GM21825 (cell line): ENCODE results near the gene ITIH6.
"Not testable (repeated sequence)": the region's sequence is repeated elsewhere in the genome, so short reads cannot be mapped to it uniquely, and the experiment has no call there.

ENCODE experiments used
- ATAC-seq: cut with Tn5 transposase; IDR thresholded peaks from one replicate; pipeline ENCODE4 v1.9.1; 2021; ENCODE audit warnings: mild to moderate bottlenecking, moderate library complexity; ENCODE audit not compliant: unreplicated experiment

The ITIH6 gene, protein sequence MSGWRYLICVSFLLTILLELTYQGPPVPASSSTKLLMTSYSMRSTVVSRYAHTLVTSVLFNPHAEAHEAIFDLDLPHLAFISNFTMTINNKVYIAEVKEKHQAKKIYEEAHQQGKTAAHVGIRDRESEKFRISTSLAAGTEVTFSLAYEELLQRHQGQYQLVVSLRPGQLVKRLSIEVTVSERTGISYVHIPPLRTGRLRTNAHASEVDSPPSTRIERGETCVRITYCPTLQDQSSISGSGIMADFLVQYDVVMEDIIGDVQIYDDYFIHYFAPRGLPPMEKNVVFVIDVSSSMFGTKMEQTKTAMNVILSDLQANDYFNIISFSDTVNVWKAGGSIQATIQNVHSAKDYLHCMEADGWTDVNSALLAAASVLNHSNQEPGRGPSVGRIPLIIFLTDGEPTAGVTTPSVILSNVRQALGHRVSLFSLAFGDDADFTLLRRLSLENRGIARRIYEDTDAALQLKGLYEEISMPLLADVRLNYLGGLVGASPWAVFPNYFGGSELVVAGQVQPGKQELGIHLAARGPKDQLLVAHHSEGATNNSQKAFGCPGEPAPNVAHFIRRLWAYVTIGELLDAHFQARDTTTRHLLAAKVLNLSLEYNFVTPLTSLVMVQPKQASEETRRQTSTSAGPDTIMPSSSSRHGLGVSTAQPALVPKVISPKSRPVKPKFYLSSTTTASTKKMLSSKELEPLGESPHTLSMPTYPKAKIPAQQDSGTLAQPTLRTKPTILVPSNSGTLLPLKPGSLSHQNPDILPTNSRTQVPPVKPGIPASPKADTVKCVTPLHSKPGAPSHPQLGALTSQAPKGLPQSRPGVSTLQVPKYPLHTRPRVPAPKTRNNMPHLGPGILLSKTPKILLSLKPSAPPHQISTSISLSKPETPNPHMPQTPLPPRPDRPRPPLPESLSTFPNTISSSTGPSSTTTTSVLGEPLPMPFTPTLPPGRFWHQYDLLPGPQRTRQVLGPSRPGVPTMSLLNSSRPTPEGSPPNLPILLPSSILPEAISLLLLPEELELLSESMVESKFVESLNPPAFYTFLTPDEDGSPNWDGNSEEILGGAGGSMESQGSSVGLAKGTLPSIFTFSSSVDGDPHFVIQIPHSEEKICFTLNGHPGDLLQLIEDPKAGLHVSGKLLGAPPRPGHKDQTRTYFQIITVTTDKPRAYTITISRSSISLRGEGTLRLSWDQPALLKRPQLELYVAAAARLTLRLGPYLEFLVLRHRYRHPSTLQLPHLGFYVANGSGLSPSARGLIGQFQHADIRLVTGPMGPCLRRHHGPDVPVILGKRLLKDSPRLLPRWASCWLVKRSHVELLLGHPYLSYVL

DNA sequence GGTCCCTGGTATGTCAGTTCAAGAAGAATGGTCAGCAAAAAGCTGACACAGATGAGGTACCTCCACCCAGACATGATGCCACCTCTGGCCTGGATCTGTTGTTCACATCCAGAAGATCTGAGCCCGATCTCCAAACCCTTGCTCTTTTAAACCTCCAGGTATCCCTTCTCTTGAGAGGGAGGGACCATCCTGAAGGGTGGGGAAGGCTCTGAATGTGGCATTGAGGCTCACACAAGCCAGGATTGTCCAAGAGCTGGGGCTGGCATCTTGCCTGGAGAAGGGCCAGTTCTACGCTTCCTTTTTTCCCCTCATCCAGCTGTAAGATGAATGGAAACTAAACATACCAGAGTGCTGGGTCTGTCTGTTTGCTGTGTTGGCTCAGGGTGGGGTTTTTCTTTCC, at the start of gene ITIH6:
ITIH6 (minus strand) TSS at position 119 of the 400 bp plus-strand sequence; CDS start at position 74, 45 bp downstream.
- ATAC-seq, result no peak

DNA sequence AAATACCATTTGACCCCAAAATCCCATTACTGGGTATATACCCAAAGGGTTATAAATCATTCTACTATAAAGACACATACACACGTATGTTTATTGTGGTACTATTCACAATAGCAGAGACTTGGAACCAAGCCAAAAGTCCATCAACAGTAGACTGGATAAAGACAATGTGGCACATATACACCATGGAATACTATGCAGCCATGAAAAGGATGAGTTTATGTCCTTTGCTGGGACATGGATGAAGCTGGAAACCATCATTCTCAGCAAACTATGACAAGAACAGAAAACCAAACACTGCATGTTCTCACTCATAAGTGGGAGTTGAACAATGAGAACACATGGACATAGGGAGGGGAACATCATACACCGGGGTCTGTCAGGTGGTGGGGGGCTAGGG, 49.6 kb upstream of the ITIH6 start:
- not testable (repeated sequence) for ATAC-seq

GRCh38 chrX:54843050-54843449, 45.0 kb upstream of the ITIH6 start:
- ATAC-seq, result no peak

DNA sequence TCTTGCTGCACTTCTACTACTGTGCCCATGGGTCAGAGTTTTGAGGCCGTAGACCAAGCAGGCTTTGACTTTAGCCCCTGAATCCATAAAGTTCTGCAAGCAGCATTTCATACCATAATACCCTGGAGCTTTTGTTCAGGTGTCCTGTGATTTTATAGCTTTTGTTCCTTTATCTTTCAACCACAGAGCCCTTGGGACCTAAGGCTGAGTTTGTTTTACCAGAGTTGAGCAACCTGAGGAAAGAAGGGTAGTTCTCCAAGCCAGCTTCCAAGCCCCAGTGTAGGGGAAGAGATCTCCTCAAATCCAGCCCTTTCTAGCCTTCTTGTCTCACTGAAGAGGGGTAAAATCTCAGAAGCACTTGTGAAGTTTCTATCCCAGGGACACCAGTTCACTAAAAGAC, 44.6 kb upstream of the ITIH6 start:
- ATAC-seq, result no peak

- ATAC-seq, result not testable (repeated sequence)
These were observed 43.3 kb upstream of the ITIH6 start for GRCh38 chrX:54841184-54841874.

DNA sequence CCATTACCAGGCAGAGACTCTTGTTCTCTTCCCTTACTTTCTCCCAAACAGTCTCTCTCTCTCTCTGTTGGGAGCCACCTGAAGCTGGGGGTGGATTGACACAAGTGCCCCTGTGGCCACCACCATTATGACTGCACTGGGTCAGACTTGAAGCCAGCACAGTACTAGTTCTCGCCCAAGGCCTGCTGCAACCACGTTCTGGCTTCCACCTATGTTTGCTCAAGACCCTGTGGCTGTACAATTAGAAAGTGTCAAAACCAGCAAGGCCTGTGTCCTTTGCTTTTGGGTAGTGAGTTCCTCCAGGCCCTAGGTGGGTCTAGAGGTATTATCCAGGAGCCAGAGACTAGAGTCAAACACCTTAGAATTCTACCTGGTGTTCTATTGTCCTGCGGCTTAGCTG, 40.5 kb upstream of the ITIH6 start:
- ATAC-seq, result no peak

GRCh38 chrX:54826598-54826997, 28.5 kb upstream of the ITIH6 start:
- no peak for ATAC-seq

- no peak for ATAC-seq
These were observed 27.8 kb upstream of the ITIH6 start for GRCh38 chrX:54825716-54826438.

DNA sequence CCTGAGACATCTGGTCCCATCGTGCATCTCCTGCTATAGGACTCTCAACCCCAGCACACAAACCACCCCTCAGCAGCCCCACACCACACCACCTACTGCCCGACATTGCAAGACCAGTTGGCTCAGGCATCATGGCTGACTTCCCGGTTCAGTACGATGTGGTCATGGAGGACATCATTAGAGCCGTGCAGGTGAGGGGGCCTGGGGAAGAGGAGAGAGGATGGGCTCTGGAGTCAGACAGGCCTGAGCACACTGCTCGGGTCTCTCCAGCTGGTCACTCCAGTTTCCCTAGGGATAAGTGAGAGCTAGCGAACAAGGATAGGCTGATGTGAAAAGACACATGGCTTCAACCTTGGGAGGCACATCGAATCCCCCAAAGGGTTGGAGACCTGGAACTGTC, 26.7 kb upstream of the ITIH6 start:
- ATAC-seq, result no peak

DNA sequence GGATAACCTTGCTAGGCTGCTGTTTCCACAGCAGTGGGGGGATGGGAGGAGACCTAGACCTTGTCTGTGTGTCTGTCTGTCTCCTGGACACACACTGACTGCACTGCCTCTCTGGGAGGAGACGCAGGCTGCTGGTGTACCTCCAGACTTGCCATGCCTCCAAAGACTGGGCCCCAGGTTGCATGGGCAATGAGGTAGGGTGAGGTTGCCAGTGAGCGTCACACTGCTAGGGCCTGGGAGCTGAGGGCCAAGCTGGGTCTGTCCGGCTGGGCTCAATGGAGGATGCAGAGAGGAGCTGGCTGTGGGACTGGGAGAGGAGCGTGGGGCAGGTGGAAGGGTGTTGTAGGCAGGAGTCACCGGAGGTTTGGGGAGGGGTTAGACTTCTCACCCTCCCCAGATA, 26.1 kb upstream of the ITIH6 start:
- ATAC-seq, result no peak

- no peak for ATAC-seq
These were observed 23.3 kb upstream of the ITIH6 start for GRCh38 chrX:54821310-54821709.

DNA sequence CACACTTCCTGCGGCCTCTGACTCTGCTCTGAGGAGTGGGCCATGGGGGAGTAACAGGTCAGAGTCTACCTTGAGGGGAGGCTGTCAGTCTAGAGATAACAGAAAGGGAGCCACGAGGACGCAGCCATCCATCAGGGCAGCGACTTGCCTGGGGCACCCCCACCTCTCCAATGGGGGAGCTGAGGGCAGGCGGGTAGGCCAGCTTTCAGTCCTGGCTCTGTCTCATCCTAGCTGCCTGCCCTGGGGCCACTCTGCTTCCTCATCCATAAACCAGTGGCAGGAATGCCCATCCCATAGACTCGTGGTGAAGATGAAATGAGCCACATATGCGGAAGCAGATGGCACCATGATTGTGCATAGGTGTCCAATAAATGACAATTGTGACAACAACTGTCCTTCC, 22.7 kb upstream of the ITIH6 start:
- no peak for ATAC-seq

GRCh38 chrX:54819201-54819600, 21.1 kb upstream of the ITIH6 start:
- ATAC-seq, result no peak

DNA sequence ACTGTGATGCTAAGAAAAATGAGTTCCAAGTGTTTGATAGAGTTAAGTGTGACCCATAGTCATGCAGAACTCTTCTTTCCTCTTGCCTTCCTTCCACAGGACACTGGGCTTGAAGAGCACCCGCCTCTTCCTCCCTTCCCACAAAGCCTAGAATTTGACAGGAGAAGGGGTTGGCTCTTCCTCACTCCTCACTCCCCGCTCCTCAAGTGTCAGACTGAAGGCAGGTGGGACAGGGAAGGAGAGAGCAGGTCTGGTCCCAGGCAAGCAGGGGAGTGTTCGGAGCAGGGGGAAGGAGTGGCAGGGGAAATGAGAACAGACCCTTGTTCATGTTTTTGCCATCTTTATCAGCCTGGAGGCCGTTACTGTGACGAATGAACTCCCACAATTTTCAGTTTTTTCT, 20.2 kb upstream of the ITIH6 start:
- ATAC-seq, result no peak

DNA sequence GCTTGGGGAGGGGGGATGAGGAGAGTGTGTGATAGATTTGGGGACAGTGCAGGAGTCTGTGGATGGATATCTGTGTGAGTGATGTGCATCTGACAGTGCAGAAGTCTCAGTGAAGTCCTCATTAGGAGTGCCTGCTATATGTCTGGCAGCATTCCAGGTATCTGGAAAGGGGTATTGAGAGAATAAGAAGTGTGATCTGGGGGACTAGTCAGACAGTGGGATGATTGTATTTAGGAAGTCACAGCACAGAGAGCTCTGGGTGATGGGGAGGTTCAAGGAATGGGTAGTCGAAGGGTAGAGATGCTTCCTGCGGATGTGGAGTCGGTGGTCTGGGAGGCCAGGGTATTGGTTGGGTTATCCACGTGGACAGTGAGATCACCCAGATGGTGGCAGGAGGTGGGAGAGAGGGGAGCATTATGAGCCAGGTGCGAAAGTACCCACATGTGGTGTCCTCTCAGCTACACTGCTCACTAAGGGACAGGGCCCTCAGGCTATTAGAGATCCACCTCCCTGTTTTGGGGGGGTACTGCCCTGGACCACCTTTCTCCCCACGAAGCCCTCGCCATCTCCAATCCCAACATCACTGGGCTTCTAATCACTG, 19.3 kb upstream of the ITIH6 start:
- ATAC-seq, result no peak

GRCh38 chrX:54812306-54812705, 14.3 kb upstream of the ITIH6 start:
- no peak for ATAC-seq

- no peak for ATAC-seq
These were observed 13.3 kb upstream of the ITIH6 start for GRCh38 chrX:54811301-54811885.

- no peak for ATAC-seq
These were observed 12.5 kb upstream of the ITIH6 start for GRCh38 chrX:54810532-54810931.
